Cerebellar cortex (tissue), 1 donor: ENCODE measurements around the gene CCDC107.
"Not testable (repeated sequence)": the region's sequence is repeated elsewhere in the genome, so short reads cannot be mapped to it uniquely, and the experiment has no call there.

Source experiments
- DNase-seq: peaks from one replicate; pipeline ENCODE4 v3.0.0-alpha.2; 2015; ENCODE audit warnings: low spot score

Gene CCDC107

GRCh38 chr9:35658137-35658967 is at the start of gene CCDC107:
Gene CCDC107 (plus strand): TSS chr9:35658292. CDS start chr9:35658380, 88 bp downstream.
- DNase-seq: peak; percentile 89

- DNase-seq: no peak
These were observed 48.9 kb upstream of the CCDC107 start for GRCh38 chr9:35609001-35609819.

- DNase-seq: no peak
These were observed 48.3 kb upstream of the CCDC107 start for GRCh38 chr9:35609820-35610163.

GRCh38 chr9:35611230-35611797 is 46.8 kb upstream of the CCDC107 start:
- DNase-seq: peak; percentile 66

- DNase-seq: not testable (repeated sequence)
These were observed 46.0 kb upstream of the CCDC107 start for GRCh38 chr9:35612066-35612465.

GRCh38 chr9:35612843-35613242 is 45.2 kb upstream of the CCDC107 start:
- DNase-seq: no peak

- DNase-seq: no peak
These were observed 42.0 kb upstream of the CCDC107 start for GRCh38 chr9:35615981-35616680.

GRCh38 chr9:35616681-35617459 is 41.2 kb upstream of the CCDC107 start:
- no peak for DNase-seq

- DNase-seq: no peak
These were observed 40.5 kb upstream of the CCDC107 start for GRCh38 chr9:35617548-35617947.

- no peak for DNase-seq
These were observed 39.8 kb upstream of the CCDC107 start, which contains the start of gene CD72 for GRCh38 chr9:35618325-35618727. Gene CD72 (minus strand): TSS chr9:35618413. CDS start chr9:35618303, 110 bp downstream.

- no peak for DNase-seq
These were observed 39.0 kb upstream of the CCDC107 start for GRCh38 chr9:35618854-35619799.

- no peak for DNase-seq
These were observed 38.3 kb upstream of the CCDC107 start for GRCh38 chr9:35619800-35620158.

GRCh38 chr9:35627575-35627974 is 30.5 kb upstream of the CCDC107 start:
- no peak for DNase-seq

- DNase-seq: no peak
These were observed 29.6 kb upstream of the CCDC107 start for GRCh38 chr9:35628389-35628991.

GRCh38 chr9:35629597-35629996 is 28.5 kb upstream of the CCDC107 start:
- DNase-seq: no peak

GRCh38 chr9:35635730-35636129 is 22.4 kb upstream of the CCDC107 start:
- DNase-seq: no peak

GRCh38 chr9:35636135-35636876 is 21.8 kb upstream of the CCDC107 start:
- DNase-seq: no peak

GRCh38 chr9:35636877-35637246 is 21.2 kb upstream of the CCDC107 start:
- not testable (repeated sequence) for DNase-seq

- DNase-seq: not testable (repeated sequence)
These were observed 20.6 kb upstream of the CCDC107 start for GRCh38 chr9:35637427-35637955.
